NCI-H526 treated with DMSO at 0.1 percent for 48 hours (cell line): ENCODE results near the gene CDC25B.
A peak's percentile ranks its signal among the peaks of the same experiment; 100 is the strongest.
"Not testable (repeated sequence)": the region's sequence is repeated elsewhere in the genome, so short reads cannot be mapped to it uniquely, and the experiment has no call there.

ENCODE experiments used
- DNase-seq: peaks from one replicate; lab custom pipeline; 2025; lab: John Stamatoyannopoulos, UW

The CDC25B gene

DNA sequence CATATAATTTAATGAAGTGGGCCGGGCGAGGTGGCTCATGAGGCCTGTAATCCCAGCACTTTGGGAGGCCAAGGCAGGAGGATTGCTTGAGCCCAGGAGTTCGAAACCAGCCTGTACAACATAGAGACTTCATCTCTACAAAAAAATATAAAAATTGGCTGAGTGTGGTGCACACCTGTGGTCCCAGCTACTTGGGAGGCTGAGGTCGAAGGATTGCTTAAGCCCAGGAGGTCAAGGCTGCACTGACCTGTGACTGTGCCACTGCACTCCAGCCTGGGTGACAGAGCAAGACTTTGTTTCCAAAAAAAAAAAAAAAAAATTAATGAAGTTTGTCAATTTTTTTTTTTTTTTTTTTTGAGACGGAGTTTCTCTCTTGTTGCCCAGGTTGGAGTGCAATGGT, 33.8 kb downstream of the CDC25B start:
- not testable (repeated sequence) for DNase-seq

DNA sequence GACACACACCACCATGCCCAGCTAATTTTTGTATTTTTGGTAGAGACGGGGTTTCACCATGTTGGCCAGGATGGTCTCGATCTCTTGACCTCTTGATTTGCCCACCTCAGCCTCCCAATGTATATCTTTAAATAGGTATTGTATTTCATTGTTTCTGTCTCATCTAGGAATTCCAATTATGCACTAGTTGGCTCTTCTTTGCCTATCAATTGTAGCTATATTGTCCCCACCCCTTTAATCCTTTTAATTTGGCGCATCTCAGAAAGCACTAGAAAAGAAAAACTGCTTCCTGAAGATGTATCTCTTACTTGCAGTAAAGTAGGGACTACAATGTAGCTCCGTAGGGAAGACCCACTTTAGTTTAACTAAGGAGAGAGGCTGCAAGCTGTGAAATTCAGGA, 40.0 kb downstream of the CDC25B start:
- no peak for DNase-seq

DNA sequence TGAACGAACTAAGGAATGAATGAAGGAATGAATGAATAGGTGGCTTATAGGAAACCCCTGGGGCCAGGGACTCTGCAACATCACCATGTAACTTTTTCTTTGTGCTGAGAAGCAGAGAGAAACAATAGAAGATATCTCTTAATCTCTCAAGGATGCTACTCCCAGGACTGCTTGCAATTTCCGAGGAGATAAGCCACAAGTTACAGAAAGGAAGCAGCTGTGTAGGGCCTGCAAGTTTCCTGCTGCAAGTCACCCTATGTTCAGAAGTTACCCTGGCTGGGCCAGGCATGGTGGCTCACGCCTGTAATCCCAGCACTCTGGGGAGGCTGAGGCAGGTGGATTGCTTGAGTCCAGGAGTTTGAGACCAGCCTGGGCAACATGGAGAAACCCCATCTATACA, 43.2 kb downstream of the CDC25B start:
- DNase-seq, result no peak

DNA sequence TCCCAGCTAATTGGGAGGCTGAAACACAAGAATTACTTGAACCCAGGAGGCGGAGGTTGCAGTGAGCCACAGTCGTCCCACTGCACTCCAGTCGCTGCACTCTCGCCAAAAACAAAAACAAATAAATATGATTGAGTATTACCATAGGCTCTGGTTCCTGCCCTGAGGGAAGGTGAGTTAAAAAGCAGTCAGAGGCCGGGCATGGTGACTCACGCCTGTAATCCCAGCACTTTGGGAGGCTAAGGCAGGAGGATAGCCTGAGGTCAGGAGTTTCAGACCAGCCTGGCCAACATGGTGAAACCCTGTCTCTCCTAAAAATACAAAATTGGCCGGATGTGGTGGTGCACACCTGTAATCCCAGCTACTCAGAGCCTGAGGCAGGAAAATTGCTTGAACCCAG, 44.1 kb downstream of the CDC25B start:
- not testable (repeated sequence) for DNase-seq

GRCh38 chr20:3842348-3842930, 46.3 kb downstream of the CDC25B start:
- no peak for DNase-seq

DNA sequence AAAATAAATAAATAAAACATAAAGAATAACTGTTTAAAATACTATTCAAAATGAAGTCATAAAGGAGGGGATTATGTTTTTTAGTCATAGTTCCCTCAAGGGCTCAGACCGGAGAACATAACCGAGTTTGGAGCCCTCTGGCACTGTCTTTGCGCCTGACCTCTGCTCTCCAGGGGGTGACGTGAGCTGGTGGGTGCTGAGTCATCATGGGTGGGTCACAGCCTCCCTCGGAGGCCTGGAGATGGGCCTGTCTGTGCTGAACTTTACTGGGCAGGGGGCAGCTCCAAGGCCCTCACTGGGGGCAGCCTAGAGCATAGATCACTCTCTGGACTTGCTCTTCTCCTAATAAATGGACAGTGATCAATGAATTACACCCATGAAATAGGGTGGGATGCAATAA, 47.4 kb downstream of the CDC25B start:
- no peak for DNase-seq

DNA sequence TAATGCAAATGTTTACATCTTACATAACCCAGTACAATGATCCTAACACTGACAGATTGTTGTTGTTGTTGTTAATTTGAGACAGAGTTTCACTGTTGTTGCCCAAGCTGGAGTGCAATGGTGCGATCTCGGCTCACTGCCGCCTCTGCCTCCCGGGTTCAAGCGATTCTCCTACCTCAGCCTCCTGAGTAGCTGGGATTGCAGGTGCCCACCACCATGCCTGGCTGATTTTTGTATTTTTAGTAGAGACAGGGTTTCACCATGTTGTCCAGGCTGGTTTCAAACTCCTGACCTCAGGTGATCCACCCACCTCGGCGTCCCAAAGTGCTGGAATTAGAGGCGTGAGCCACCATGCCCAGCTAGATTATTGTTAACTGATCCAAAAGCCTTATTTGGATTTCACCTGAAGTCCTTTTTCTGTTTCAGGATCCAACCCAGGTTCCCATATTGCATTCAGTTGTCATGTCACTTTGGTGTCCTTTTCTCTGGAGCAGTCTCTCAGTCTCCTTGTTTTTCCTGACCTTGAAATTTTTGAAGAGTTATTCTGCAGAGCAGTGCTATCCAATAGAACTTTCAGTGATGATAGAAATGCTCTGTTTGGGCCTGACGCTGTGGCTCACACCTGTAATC, 48.0 kb downstream of the CDC25B start:
- DNase-seq, result not testable (repeated sequence)

GRCh38 chr20:3846378-3846739, 50.2 kb downstream of the CDC25B start:
- DNase-seq, result no peak

DNA sequence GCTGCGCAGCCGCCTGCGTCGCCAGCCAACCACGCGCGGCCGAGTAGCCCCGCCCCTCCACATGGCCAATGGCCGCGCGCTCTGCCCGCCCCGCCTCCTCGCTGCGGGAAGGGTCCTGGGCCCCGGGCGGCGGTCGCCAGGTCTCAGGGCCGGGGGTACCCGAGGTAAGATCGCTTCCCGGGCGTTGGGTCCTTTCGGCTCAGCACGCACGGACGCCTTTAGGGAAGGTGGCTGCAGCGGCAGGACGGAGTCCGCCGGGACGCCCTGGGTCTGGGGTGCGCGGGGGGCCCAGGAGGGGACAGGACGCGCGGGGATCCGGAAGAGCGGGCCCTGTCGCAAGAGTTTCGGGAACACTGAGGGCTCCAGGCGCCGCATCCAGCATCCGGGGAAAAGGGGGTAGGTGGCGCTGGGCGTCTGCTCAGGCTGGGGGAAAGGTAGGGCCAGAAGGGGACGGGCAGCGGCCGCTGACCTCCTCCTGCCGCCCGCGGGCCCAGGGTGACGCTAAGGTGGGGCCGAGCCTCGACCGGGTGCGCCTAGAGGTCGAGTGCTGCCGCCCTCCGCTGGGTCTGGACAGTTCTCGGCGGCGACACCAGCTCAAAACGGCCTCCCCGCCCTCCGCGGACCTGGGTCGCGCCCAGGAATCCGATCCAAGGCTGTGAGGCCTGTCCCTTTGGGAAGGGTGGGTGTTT, 50.8 kb downstream of the CDC25B start, which contains the start of gene MAVS:
Gene MAVS, plus strand, starts transcription at position 95 of the 689 bp plus-strand sequence. CDS start 7,791 bp downstream, outside the sequence.
- DNase-seq, result peak; percentile 79

DNA sequence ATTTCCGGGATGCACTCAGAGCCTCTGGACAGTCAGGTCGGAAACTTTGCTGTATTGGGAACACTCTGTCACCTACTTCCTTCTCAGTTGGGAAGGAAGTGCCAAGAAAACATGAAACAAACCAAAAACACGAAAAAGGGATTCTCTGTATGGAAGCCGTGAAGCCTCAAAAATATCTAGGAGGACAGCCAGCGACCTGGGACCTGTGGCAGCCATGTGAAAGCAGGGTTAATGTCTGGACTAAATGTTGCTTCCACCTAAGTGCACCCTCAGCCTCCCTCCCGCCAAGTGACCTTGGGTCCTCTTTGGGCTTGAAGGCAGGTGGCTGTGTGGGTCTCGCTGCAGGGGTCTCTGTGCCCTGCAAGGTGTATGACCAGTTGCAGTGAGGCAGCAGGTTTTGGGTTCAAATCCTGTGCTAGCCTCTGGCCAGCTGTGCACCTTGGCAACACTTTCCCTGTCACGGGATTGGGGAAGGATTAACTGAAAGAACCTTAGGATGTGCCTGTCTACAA, 51.4 kb downstream of the CDC25B start:
- no peak for DNase-seq

DNA sequence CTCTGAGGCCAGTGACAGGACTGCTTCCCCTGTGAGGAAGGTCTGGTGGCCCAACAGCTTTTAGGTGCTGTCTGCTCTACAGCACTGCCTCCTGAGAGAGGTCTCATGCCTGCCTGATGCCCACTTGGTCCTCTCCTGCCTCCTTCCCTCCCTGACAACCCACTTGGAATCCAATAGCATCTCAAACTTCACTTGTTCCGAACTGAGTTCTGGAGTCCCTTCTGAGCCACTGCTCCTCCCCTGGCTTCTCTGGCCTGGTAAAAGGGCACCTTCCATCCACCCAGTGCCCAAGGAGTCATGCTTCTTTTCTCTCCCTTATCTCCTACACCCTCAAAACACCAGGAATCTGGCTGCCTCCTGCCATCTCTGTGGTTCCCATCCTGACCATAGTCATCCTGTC, 52.5 kb downstream of the CDC25B start:
- DNase-seq, result no peak

- no peak for DNase-seq
Measured at GRCh38 chr20:3854462-3854871, 58.4 kb downstream of the CDC25B start.
